Vagina (tissue), 2 donors: ENCODE results near the gene SENP1.

Source experiments
- POLR2A ChIP-seq, 2 donors: fragments of 450-650 bp; IDR thresholded peaks; one replicate each; pipeline ENCODE4 v1.6.1; 2017; ENCODE audit warnings: antibody characterized with exemption in 2 of 2, mild to moderate bottlenecking in 2 of 2, moderate library complexity in 2 of 2
- POLR2AphosphoS5 ChIP-seq, 2 donors: sonication (generic); formaldehyde crosslinking; IDR thresholded peaks; one replicate each; pipeline ENCODE4 v1.9.0; 2017; ENCODE audit warnings: antibody characterized with exemption in 2 of 2, mild to moderate bottlenecking in 2 of 2, low read depth in 1 of 2; ENCODE audit not compliant: insufficient read depth in 1 of 2
- TF ChIP-seq, protein P1 (sequence below), 3 experiments: fragments of 450-650 bp in 2 of 3; fragments of 200-600 bp in 1 of 3; sonication (generic) in 1 of 3; IDR thresholded peaks; one replicate each; pipeline ENCODE4 v1.5.1; 2017 to 2019; ENCODE audit warnings: antibody characterized with exemption in 3 of 3, mild to moderate bottlenecking in 2 of 3, moderate library complexity in 2 of 3

DNA sequence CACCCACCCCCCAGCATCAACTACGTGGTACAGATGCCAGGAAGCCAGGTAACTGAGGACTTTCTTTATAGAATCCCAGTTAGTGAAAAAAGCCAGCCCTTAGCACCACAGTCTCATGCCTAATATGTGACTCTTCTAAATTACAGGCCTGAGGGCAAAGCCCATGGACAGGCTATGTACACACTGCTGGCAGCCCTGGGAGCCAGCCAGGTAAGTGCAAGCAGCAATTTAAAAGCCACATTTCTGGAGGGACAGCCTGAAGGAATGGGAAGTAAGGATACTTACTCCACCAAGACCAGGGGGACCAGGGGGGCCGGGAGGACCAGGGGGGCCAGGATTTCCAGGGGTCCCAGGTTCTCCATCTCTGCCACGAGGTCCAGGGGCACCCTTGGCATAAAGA lies 108.6 kb downstream of the SENP1 start:
- no peak for TF ChIP-seq POLR2A (IDR thresholded peaks at IDR 0.05)
- TF ChIP-seq, protein P1, sequence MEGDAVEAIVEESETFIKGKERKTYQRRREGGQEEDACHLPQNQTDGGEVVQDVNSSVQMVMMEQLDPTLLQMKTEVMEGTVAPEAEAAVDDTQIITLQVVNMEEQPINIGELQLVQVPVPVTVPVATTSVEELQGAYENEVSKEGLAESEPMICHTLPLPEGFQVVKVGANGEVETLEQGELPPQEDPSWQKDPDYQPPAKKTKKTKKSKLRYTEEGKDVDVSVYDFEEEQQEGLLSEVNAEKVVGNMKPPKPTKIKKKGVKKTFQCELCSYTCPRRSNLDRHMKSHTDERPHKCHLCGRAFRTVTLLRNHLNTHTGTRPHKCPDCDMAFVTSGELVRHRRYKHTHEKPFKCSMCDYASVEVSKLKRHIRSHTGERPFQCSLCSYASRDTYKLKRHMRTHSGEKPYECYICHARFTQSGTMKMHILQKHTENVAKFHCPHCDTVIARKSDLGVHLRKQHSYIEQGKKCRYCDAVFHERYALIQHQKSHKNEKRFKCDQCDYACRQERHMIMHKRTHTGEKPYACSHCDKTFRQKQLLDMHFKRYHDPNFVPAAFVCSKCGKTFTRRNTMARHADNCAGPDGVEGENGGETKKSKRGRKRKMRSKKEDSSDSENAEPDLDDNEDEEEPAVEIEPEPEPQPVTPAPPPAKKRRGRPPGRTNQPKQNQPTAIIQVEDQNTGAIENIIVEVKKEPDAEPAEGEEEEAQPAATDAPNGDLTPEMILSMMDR (IDR thresholded peaks at IDR 0.05), result no peak
- no peak for TF ChIP-seq POLR2AphosphoS5 (IDR thresholded peaks at IDR 0.05; ENCODE audit: insufficient read depth in 1 of 2, low read depth in 1 of 2)
